ENCODE measurements around the gene ZNF774. TPM values are rescaled to one million over a fixed set of nuclear protein-coding genes. Genes with fewer than 3 reads are reported as not detected.

ZNF774 gene
- total and polyA plus RNA-seq, 2 of the 13 experiments (the other 11 are each of a cell fraction or from before 2014, with no cell fraction given) = 0.59 to 1.4 TPM

DNA sequence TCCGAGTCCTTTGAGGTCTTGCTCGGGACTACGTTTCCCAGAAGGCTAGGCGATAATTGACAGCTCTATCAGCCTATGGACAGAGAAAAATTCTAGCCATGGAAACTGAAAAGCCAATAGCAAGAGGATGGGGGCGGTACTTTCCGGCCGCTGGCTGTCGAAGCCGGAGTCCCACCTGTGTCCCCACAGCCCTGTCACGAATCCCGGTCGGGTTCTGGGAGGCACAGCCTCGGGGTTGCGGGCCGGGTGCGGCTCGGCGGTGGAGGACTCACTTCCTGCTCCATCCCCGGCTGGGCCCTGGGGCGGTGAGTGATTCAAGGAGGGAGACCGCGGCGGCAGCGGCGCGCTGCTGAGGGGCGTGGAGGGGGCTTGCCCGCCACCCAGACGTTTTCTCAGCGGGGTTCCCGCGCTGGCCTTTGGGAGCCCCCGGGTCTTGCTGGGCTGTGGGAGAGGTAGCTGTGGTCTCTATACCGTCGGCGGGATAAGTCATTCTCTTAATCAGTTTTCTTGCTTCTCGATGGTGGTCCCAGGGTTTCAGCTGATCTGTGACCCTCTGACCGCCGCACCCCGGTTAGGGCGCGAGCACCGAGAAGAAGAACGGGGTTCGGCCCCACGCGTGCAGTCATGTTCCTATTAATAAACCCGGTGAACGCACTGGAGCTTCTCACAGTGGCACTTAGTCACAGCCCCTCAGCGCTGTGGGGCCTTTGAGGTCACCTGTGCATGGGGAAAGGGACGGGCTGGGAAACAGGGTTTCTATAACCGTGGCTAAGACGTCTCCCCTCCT is at the start of gene ZNF774 (continued):
- TF ChIP-seq, protein P1, sequence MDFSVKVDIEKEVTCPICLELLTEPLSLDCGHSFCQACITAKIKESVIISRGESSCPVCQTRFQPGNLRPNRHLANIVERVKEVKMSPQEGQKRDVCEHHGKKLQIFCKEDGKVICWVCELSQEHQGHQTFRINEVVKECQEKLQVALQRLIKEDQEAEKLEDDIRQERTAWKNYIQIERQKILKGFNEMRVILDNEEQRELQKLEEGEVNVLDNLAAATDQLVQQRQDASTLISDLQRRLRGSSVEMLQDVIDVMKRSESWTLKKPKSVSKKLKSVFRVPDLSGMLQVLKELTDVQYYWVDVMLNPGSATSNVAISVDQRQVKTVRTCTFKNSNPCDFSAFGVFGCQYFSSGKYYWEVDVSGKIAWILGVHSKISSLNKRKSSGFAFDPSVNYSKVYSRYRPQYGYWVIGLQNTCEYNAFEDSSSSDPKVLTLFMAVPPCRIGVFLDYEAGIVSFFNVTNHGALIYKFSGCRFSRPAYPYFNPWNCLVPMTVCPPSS (IDR thresholded peaks at IDR 0.05) = no peak
- no peak for TF ChIP-seq SP5 (CRISPR knock-in tag; IDR thresholded peaks at IDR 0.05; ENCODE audit: borderline replicate concordance, low read depth)
- TF ChIP-seq ZNF768 (CRISPR knock-in tag; IDR thresholded peaks at IDR 0.05) = peak; percentile 70; the same call in 1 of the 2 replicates
- TF ChIP-seq DNMT1 (CRISPR knock-in tag; IDR thresholded peaks at IDR 0.05) = no peak
- TF ChIP-seq HOXA9 (CRISPR knock-in tag; IDR thresholded peaks at IDR 0.05; ENCODE audit: borderline replicate concordance) = no peak
- TF ChIP-seq, protein P2, sequence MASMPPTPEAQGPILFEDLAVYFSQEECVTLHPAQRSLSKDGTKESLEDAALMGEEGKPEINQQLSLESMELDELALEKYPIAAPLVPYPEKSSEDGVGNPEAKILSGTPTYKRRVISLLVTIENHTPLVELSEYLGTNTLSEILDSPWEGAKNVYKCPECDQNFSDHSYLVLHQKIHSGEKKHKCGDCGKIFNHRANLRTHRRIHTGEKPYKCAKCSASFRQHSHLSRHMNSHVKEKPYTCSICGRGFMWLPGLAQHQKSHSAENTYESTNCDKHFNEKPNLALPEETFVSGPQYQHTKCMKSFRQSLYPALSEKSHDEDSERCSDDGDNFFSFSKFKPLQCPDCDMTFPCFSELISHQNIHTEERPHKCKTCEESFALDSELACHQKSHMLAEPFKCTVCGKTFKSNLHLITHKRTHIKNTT (CRISPR knock-in tag; IDR thresholded peaks at IDR 0.05) = no peak
- TF ChIP-seq ETV5 (CRISPR knock-in tag; IDR thresholded peaks at IDR 0.05; ENCODE audit: borderline replicate concordance) = no peak; the same call in 1 of the 2 replicates
- TF ChIP-seq ETV6 (CRISPR knock-in tag; conservative IDR thresholded peaks at IDR 0.05) = 0 out of 2 replicates have a peak, but pooled peaks have one; percentile 46
- TF ChIP-seq ZKSCAN5 (CRISPR knock-in tag; IDR thresholded peaks at IDR 0.05) = no peak
- TF ChIP-seq POGZ (CRISPR knock-in tag; IDR thresholded peaks at IDR 0.05) = peak; percentile 47; the same call in 1 of the 2 replicates
- no peak for TF ChIP-seq PAX8 (CRISPR knock-in tag; IDR thresholded peaks at IDR 0.05; ENCODE audit: borderline replicate concordance)
- no peak for TF ChIP-seq ATM (IDR thresholded peaks at IDR 0.05; ENCODE audit: borderline replicate concordance)
- TF ChIP-seq, protein P3, sequence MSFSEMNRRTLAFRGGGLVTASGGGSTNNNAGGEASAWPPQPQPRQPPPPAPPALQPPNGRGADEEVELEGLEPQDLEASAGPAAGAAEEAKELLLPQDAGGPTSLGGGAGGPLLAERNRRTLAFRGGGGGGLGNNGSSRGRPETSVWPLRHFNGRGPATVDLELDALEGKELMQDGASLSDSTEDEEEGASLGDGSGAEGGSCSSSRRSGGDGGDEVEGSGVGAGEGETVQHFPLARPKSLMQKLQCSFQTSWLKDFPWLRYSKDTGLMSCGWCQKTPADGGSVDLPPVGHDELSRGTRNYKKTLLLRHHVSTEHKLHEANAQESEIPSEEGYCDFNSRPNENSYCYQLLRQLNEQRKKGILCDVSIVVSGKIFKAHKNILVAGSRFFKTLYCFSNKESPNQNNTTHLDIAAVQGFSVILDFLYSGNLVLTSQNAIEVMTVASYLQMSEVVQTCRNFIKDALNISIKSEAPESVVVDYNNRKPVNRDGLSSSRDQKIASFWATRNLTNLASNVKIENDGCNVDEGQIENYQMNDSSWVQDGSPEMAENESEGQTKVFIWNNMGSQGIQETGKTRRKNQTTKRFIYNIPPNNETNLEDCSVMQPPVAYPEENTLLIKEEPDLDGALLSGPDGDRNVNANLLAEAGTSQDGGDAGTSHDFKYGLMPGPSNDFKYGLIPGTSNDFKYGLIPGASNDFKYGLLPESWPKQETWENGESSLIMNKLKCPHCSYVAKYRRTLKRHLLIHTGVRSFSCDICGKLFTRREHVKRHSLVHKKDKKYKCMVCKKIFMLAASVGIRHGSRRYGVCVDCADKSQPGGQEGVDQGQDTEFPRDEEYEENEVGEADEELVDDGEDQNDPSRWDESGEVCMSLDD (CRISPR knock-in tag; IDR thresholded peaks at IDR 0.05; ENCODE audit: borderline replicate concordance) = peak; percentile 70; the same call in 1 of the 2 replicates
- TF ChIP-seq, protein P4, sequence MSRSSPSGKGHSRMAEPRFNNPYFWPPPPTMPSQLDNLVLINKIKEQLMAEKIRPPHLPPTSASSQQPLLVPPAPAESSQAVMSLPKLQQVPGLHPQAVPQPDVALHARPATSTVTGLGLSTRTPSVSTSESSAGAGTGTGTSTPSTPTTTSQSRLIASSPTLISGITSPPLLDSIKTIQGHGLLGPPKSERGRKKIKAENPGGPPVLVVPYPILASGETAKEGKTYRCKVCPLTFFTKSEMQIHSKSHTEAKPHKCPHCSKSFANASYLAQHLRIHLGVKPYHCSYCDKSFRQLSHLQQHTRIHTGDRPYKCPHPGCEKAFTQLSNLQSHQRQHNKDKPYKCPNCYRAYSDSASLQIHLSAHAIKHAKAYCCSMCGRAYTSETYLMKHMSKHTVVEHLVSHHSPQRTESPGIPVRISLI (CRISPR knock-in tag; IDR thresholded peaks at IDR 0.05; ENCODE audit: borderline replicate concordance) = no peak
- TF ChIP-seq ZNF567 (CRISPR knock-in tag; IDR thresholded peaks at IDR 0.05; ENCODE audit: borderline replicate concordance) = no peak
- no peak for TF ChIP-seq ZNF615 (CRISPR knock-in tag; IDR thresholded peaks at IDR 0.05; ENCODE audit: borderline replicate concordance)
- no peak for TF ChIP-seq FOXA1 (IDR thresholded peaks at IDR 0.05)
- no peak for TF ChIP-seq FOXA1 (CRISPR knock-in tag; IDR thresholded peaks at IDR 0.05)
- TF ChIP-seq PAWR (CRISPR knock-in tag; IDR thresholded peaks at IDR 0.05; ENCODE audit: borderline replicate concordance) = no peak
- TF ChIP-seq ESRRA (CRISPR knock-in tag; IDR thresholded peaks at IDR 0.05; ENCODE audit: low read depth) = 0 out of 2 replicates have a peak, but pooled peaks have one; percentile 26
- no peak for TF ChIP-seq ZEB1 (IDR thresholded peaks at IDR 0.05; ENCODE audit: insufficient replicate concordance, low read depth)
- TF ChIP-seq KLF16 (CRISPR knock-in tag; IDR thresholded peaks at IDR 0.05) = no peak
- no peak for TF ChIP-seq ISL2 (CRISPR knock-in tag; IDR thresholded peaks at IDR 0.05)
